Stimulated activated CD8-positive, alpha-beta memory T cell treated with anti-CD3 and anti-CD28 coated beads, Interleukin-4, amount 100 ng/mL, for 1 hour (primary cell): ENCODE results near the gene C15orf61.

Experiments used
- DNase-seq, 2 donors: peaks; one replicate each; pipeline ENCODE4 v3.0.0-alpha.2; 2020; ENCODE audit warnings: low read depth in 2 of 2, low spot score in 1 of 2

Gene C15orf61

DNA sequence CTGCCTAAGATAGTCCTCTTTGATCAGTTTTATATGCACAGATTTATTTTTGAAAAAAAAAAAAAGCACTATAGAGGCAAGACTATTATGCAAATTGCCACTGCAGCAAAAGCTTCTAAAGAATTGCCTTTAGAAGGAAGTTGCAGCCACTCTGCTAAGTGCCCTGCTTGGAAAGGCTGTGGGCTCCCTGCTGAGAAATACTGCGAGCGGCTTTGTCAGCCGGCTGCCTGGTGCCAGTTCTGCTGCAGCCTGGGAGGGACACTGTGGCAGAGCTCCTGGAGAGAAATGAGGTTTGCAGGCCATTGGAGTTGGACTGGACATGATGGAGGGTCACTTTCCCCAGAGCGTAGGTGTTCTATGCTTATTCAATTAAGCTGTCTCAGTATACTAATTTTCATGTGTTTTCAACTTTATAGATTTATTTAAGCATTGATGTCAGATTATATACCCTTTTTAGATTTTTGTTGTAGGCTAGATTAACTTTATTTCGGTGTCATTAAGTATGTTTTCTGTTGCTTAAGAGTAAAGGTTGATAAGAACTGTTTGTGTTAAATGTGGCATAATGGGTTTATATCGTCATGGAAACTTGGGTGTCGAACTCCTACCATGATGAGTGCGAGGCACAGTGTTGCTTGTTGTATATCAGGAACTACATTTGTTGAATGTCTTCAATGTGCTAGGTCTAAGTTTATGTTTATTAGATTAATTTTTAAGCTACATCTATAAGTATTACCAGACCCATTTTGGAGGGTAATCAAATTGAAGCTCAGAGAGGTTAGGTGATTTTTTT is 28.1 kb downstream of the C15orf61 start:
- no peak for DNase-seq

DNA sequence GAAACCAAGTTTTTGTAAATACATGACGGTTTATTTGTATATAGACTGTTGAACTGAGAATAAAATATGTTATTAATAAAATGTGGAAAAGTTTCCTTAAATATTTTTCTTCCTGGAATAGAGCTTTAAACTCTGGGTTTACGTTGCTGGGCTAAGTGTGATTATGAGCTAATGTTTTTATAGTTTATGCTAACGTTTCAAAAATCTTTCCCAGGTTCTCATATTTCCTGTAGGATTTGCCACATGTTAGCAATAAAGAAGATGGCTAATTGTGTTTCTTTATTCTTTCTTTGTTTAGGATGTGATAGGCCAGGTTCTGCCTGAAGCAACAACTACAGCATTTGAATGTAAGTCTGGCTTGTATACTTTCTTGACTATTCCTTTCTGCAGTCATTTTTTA is 28.8 kb downstream of the C15orf61 start:
- DNase-seq: no peak

DNA sequence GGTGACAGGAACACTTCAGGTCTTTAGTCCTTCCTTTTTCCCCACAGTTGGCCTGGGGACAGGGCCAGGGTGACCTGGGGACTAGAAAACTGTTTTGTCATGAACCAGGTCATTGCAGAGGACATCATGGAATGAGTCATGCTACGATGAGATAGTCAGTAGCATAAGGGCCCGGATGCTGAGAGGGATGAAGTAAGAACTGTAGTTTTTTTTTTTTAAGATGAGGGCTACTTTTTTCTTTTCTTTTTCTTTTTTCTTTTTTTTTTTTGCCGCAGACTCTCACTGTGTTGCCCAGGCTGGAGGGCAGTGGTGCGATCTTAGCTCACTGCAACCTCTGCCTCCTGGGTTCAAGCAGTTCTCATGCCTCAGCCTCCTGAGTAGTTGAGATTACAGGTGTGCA is 29.6 kb downstream of the C15orf61 start:
- DNase-seq: no peak

DNA sequence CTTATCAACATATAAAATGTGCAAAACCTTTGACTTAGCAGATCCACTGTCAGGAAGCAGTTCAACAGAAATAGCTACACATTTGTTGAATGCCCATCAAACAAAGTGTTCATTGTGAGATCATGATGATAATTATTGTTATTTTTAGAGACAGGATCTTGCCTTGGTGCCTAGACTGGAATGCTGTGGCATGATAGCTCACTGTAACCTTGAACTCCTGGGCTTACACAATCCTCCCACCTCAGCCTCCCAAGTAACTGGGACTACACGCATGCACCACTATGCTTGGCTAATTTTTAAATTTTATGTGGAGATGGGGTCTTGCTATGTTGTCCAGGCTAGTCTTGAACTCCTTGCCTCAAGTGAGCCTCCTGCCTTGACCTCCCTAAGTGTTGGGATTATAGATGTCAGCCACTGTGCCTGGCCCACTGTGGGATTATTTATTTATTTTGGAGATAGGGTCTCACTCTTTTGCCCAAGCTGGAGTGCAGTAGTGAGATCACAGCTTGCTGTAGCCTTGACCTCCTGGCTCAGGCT is 30.3 kb downstream of the C15orf61 start:
- DNase-seq: no peak

DNA sequence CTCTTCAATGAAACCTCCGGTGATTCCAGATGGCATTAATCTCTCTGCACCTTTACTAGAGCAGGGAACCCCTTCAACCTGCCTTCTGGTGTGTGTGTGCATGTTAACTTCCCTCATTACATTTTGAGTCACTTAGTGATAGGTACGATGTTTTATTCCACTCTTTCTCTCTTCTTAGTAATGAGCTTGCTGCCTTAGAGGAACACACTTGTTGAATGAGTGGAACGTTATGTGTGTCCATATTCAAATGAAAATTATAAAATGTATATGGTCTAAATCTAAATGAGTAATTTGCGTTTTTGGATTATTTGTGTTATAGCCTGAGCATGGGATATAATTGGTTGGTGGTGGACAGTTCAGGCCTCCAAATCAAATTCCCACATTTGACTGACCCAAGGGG is 33.6 kb downstream of the C15orf61 start:
- DNase-seq: no peak

DNA sequence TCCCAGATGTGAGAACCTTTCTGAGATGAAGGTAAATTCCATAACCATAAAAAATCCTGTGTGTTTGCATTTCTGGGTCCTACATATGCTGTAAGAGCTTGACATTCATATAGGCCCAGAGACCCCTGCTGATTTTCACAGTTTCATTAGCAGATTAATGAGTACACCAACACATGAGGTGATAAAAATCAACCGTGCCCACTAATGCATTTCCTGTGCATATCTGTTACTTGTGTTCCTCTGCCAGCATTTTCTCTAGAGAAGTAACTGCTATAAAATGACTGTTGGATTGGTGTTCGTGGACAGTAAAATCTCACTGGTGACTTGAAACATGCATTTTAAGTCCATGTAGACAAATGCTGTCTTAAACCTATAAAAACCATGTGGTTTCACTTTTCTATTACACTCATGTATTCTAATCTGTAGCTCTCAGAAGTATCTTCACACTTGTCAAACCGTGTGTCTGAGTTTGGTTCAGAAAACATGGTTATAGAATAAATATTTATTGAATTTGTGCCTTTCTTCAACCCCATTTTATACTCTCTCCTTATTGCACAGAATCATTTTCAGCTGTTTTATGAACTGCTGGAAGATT is 36.1 kb downstream of the C15orf61 start:
- no peak for DNase-seq

DNA sequence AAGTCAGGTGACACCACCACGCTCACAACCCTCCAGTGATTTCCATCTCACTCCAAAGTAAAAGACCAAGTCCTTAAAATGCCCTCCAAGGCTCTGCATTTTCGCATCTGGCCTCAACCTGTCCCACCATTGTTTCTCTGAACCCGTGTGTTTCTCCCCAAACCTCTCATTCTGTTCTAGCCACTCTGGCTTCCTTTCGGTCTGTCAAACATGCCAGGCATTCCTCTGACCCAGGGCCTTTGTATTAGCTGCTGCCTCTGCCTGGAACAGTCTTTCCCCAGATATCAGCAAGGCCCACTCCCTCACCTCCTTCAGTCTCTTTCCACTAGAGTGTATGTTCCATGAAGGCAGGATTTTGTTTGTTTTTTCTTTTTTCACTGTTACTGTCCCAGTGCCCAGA is 37.6 kb downstream of the C15orf61 start:
- no peak for DNase-seq

DNA sequence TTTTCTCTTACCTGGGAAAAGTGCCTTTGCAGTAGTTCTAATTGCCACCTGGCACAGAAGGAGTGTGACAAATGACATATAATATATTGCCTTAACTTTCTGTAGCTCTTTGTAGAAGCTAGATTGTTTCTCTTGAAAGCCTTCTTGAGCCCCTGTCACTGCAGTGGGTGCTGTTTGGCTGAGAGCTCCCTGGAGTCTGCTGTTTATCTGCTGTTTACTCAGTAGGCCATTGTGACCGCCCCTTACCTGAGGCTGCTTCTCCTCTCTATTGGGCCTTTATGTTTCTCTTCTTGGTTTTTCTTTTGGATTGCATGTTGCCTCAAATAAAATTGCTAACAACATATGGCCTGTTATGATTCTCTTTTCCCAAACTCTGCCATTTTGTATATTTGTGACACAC is 38.2 kb downstream of the C15orf61 start:
- DNase-seq: no peak

DNA sequence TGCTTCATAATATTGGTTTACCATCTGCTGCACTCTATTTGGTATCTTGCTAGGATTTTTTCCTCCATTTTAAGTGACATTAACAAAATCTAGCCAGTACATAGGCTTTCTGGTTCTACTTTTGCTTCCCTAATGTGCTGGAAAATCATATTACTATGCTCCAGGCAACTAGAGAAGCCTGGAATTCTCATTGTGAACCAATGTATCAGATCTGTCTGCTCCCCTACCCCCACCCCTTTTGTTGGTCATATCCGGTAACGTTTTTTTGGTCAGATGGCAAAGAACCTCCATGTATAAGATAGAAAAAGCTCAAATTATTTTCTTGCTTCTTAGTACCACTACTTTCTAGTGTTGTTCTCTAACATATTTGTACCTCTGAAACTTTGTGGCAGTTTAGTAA is 38.6 kb downstream of the C15orf61 start:
- no peak for DNase-seq

DNA sequence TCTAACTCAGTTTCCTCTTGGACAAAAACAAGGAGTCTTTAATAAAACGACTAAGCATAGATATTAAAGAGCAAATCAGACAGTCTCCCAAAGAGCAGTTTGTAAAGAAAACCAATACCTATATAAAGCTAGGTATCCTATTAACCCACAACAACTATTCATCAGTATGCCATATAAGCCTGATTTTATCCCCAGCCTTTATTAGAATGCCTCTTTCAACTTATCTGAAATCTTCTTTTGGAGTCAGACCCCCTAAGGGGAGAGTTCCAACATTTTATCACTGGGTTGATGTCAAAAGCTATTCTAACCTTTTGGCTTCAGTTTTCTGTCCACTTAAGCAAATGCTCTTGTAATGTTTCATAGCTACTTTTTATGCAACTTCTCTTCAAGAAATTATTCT is 39.4 kb downstream of the C15orf61 start:
- DNase-seq: no peak

DNA sequence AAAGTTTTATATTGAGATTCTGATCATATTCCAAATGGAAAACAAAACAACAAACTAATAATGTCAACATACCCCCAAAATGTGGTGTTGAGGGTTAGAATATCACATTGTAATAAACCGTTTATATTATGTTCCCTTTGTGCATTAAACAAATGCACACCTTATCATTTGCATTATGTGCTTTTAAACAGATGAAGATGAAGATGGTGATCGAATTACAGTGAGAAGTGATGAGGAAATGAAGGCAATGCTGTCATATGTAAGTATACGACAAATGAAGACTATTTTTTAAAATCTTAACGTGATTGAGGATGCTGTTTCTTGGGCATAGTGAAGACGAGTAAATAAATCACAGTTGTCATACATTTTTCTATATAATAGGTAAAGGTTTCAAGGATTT is 42.2 kb downstream of the C15orf61 start:
- DNase-seq: no peak

DNA sequence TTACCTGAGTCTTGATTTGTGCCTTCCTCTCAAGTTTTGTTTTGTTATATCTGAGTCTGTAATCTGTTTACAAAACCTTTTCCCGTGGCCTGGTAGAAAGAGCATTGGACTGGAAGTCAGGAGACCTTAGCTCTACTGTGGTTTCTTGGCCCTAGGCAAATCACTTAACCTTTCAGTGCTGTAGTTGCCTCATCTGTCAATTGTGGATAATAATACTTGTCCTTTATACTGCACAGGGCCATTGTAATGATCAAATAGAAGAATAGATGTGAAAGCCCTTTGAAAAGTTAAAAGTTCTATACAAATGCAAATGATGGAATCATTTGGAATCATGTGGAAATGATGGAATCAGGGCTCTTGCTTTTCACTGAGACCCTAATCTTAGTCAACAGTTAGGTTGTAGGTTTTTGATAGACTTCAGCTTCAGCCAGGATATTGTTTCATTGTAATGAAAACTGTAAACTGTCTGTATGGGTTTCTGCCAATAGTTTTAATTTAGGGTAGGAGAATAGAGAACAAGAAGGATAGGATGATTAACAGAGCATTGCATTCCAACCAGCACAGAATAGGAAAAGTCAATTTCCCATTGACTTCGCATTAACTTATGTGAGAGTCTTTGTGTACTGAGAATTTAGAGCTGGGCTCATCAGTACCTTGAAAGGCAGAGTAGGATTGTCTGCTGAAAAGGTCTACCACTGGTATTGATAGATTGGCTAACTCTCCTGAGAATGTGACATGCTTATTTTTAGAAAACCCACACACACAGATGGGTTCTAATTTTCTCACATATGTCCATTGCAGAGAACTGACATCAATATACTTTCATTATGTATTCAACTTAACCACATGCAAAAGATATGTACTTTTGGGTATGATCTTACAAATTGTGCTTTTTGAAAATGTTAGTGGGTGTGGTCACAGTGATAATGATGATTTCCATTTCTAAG is 43.4 kb downstream of the C15orf61 start:
- no peak for DNase-seq

DNA sequence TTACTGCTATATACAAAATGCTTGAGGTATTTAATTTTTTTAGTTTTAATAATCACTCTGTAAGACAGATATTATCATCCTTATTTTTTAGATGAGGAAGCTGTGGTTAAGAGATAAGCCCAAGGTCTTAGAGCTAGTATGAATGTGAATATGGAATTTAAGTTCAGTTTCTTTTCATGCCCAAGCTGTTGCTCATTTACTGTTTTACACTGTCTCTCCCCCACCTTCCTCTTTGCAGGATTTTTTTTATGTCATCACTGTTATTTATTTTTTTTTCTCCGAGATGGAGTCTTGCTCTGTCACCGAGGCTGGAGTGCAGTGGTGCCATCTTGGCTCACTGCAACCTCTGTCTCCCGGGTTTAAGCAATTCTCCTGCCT is 44.0 kb downstream of the C15orf61 start:
- no peak for DNase-seq

DNA sequence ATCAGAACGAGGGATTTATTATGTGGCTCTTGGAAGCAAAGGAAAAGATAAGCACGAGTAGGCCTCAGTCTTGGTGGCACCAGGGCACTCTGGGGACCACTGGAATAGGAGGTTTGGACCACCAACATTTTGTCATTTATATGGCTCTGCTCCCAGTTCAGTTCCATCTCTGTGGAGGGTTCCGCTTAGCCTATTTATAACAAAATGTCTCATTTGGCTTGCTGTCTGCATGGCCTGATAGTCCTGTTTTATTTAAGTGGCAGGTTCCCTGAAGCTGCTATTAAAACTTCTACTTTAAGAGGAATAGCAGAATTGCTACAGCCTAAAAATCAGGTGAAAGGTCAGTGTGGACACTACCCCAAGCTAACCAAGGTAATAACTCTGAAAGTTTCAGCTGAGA is 48.7 kb downstream of the C15orf61 start:
- DNase-seq: no peak

DNA sequence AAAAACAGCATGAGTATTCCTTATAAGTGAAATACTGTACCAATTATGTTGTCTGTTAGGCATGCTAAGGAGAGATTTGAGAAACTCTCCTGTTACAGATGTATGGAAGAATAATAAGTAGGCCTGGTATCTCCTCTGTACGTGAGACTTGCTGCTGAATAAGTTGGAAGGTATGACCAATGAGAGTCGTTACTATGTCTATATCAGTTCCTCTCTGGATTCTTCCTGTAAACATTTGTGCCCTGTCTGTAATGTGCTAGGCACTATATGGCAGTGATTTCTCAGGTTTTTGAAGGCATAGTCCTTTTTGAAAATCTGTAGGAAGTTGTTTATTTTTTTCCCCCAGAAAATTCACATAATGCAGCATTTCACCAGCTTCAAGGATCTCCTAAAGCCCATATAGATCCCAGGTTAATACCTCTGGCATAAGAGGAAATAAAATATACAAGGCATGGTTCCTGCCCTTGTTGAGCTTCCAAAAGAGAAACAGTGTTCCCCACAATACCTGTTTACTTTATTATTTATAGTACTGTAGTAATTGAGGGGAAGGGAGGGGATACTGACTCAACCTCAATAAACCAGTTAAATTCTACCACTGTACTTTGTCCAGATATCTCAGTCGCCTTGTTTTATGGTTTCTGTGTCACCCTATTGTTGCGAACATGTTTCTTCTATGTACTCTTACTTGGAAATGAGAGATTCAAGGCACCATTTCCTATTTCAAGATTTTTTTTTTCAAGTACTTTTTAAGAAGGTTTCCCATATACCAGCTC is 50.1 kb downstream of the C15orf61 start:
- DNase-seq: no peak

DNA sequence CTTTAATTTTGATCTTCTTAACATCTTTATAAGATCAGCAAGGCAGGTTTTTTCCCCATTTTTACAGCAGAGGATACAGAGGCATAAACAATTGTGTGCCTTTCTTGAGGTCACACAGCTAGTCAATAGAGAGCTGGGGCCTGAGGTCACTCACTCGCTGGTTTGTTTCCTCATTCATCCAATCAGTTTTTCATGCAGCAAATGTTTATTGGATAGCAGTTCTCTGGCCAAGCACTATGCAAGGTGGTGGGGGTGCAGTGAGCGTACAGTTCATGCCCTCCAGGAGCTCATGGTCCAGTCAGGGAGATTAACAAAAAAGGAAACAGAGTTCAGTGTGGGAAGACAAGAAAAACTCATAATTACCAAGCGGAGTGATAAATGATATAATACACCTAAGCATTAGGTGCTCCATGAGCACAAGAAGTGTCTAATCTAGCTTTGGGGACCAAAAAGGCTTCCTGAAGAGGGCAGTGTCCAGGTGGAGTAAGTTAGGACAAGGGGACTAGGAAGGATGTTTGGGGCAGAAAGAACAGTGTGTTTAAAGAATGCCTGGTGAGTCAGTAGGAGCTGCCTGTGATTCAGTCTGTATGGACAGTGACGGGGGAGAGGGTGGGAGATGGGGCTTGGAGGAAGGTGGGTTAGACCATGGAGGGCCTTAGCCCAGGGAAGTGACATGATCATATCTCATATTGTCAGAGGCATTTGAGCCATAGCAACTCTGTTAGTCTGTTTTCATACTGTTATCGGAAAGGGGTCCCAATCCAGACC is 50.9 kb downstream of the C15orf61 start:
- DNase-seq: no peak

DNA sequence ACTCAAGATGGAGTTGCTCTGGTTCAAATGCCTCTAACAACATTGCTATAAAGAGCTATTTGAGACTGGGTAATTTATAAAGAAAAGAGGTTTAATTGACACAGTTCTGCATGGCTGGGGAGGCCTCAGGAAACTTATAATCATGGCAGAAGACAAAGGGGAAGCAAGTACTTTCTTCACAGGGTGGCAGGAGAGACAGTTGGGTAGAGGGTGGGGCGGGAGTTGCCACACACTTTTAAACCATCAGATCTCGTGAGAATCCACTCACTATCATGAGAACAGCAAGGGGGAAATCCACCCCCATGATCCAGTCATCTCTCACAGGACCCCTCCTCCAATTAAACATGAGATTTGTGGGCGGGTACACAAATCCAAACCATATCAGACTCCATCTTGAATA is 52.3 kb downstream of the C15orf61 start:
- DNase-seq: no peak

DNA sequence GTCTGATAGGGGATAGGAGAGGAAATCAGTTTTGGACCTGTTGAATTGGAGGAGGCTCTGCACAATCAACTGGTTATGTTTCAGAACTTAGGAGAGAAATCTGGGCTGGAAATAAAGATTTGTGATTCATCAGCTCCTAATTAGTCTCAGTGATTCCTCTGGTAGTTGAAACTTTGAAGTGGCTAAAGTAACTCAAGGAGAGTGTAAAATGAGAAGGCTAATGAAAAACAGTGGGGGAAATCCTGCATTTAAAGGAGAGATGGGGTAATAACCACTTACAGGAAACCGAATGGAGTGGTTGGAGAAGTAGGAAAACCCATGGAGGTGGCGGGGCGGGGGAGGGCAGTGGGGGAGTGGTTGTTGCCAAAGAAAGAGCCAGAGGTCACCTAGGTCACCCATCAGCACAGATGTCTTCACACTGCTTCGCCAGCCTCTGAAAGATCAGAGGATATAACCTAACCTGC is 54.1 kb downstream of the C15orf61 start:
- DNase-seq: no peak

DNA sequence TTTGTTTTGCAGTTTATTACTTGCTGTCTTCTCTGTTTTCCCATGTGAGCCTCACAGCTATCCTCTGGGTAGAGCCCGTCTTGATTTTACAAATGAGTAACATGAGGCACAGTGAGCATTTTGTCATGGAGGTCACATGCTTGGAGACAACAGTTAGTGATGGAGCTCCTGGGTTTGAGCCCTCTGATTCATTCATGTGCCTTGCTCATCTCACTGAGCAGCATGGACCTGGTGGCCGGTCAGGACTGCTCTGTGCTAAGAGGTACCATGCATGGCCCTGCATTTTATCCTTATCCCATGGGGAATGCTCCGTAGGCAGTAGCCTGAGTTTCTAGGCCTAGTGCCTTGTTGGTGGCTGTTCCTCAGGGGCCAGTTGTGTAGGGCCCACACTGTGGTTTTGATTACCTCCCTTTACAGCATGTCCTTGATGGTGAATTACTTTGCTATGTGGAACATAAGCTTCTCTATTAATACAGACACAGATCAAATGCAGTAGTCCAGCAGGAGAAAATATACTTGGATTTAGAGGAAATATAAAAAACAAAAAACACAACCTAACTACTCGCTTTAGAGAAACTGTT is 57.2 kb downstream of the C15orf61 start:
- DNase-seq: no peak

DNA sequence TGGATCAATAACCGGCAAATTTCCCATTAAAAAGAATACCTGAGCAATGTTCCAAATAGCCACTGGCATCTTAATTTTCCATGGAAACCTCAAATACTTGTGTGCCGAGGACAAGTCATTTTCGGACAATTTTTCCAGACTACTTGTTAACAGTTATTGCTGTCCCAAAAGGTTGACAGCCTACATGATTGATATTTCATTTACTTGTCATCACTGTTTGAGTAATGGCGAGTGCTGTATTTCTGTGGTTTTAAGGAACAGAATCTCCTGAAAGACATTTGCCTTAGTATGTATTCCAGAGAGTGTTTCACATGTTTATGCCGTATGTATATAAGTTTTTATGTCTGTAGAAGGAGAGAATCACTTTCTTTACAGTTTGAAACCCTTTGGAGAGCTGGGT is 58.2 kb downstream of the C15orf61 start:
- DNase-seq: no peak
